D721Med (cell line): ENCODE measurements around the gene MICB.

Source experiments
- DNase-seq: peaks from one replicate; pipeline ENCODE4 v3.0.0; 2011; ENCODE audit warnings: low spot score; ENCODE audit not compliant: insufficient read length
- FAIRE-seq: peaks from 2 replicates; lab custom pipeline; 2011; peaks lifted over from hg19 to GRCh38; lab: Jason Lieb, UNC
- TF ChIP-seq, protein P1 (sequence below): IDR thresholded peaks from 2 replicates; pipeline ENCODE4 v1.5.1; 2012; ENCODE audit warnings: mild to moderate bottlenecking, control low read depth; ENCODE audit not compliant: insufficient read depth; ENCODE audit errors: missing control alignments

Gene MICB

DNA sequence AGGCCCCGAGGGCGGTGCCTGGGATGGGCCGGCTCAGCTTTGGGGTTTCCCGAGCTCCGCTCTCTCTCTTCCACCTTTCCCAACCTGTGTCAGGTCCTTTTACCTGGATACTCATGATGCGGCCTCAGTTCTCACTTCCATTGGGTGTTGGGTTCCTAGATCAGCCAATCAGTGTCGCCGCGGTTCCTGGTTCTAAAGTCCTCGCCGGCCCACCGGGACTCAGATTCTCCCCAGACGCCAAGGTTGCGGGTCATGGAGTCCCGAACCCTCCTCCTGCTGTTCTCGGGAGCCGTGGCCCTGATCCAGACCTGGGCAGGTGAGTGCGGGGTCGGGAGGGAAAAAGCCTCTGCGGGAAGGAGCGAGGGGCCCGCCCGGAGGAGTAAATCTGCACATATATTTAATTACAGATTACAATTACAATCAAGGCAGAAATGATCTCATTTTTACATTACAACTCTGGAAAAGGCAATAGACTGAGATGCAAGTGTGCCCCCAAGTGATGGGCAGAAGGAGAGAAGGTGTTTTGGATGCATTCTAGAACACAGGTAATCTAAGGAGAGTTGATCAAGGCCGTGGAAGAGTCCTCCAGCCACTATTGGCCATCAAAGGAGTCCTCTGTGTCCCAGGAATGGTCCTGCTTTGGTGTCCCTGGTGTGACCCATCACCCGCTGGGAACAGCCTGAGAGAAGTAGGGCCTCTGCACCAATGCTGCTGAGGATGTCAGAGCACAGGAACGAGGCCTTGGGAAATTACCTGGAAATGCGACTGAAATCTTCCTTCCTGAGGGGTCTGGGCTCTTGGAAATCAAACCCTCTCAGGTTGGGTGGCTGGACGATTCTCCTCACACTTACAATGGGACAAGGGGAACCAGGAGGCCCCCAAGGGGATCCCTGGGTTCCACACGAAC is 34.7 kb upstream of the MICB start:
- DNase-seq = no peak

DNA sequence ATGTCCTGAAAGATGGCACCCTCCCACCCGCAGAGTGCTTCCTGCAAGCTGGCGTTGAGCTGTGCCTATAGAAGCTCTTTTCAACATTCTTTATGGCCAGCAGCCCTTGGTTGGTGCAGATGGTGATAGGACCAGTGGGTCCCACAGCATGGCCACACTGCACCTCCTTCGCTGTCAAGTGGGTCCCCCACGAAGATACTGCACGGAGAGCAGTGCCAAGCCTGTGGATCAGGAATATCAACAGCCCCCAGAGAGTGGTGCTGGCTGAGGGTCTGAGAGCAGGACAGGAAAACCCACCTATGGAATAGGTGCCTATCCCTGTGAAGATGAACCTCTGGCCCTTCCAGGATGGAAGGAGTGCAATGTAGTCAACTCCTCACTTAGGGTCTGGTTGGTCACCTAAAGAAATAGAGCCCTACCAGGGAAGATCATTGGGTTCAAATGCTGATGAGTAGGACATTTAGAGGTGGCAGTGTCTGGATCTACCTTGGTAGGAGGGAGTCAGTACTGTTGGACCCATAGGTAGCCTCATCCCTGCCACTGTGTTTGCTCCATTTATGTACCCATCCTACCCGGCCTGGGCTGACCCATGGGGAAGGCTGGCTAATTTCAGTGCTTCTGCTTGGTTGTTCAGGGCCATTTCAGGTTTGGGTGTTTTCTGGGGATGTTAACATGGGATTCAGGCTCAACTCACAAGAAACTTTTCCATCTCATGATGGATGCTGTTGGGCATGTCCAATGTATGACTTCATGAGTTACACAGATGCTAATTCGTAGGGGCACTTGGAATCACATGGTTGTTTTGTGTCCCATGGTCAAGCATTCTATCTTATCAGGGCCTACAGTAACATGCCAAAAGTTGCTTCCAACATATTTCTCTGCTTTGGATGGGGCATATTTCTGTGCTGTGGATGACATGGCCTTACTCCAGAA is 33.4 kb upstream of the MICB start:
- TF ChIP-seq, protein P1, sequence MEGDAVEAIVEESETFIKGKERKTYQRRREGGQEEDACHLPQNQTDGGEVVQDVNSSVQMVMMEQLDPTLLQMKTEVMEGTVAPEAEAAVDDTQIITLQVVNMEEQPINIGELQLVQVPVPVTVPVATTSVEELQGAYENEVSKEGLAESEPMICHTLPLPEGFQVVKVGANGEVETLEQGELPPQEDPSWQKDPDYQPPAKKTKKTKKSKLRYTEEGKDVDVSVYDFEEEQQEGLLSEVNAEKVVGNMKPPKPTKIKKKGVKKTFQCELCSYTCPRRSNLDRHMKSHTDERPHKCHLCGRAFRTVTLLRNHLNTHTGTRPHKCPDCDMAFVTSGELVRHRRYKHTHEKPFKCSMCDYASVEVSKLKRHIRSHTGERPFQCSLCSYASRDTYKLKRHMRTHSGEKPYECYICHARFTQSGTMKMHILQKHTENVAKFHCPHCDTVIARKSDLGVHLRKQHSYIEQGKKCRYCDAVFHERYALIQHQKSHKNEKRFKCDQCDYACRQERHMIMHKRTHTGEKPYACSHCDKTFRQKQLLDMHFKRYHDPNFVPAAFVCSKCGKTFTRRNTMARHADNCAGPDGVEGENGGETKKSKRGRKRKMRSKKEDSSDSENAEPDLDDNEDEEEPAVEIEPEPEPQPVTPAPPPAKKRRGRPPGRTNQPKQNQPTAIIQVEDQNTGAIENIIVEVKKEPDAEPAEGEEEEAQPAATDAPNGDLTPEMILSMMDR = no peak
- DNase-seq (no peak), FAIRE-seq (no peak)

More for the DNA sequence above, 34.7 kb upstream of the MICB start:
- no peak for FAIRE-seq
- TF ChIP-seq, protein P1 = no peak

DNA sequence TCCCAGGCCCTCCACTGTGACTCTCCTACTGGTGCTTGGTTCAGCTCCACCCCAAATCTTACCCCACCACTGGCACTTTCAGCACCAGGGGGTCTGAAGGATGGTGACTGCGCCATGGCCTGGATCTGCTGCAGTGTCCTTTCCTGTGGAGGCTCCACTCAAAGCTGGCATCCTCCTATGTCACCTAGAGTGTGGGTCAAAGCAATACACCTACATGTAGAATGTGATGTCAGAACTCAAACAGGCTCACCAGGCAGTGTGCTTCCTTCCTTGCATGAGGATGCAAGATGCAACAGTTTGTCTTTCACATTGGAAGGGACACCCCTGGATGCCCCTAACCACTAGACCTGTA is 32.8 kb upstream of the MICB start:
- TF ChIP-seq, protein P1 = no peak
- DNase-seq (no peak), FAIRE-seq (no peak)

DNA sequence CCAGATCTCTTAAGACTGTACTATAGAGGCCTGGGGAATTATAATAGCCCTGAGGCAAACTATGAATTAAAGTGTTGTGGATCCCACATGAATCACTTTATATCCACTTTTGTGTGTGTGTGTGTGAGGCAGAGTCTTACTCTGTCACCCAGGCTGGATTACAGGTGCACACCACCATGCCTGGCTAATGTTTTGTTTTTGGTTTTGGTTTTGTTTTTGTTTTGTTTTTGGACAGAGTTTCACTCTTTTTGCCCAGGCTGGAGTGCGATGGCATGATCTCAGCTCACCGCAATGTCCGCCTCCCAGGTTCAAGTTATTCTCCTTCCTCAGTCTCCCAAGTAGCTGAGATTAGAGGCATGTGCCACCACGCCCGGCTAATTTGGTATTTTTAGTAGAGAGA is 32.2 kb upstream of the MICB start:
- FAIRE-seq (no peak), DNase-seq (no peak)
- TF ChIP-seq, protein P1 = no peak

DNA sequence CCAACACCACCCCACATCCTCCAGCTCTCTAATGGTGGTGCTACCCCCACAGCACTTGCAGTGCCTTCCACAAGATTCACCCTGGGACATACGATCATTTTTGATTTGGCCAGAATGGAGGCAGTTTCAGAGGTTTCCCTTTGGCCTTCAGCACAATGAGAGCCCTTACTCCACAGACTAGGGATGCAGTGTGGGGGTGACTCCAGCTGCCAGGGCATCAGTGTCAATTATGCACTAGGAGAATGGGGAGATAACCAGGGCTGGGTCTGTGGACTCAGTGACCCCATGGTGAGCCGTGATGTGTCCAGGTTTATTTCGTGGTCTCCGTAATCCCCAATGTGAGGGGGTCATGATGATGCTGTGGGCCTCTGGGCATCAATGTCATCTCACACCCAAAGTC is 31.5 kb upstream of the MICB start:
- TF ChIP-seq, protein P1 = no peak
- FAIRE-seq (no peak), DNase-seq (no peak)

DNA sequence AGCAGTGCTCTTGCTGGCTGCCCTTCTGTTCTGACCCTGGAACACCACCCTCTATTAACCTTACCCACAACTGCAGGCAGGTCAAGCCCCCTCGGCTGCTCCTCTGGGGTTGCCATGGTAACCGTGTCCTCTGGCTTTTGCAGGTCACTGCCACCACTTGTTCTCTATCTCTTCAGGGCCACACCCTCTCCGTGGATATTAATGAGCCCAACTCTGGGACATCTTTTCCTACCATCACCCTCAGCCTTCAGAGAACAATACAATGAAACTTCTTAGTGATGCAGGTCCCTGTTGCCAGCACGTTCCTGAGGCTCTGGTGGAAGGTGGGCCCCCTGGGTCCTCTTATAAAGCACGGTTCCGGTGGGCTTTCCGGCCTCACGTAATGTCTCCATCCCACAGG is 30.8 kb upstream of the MICB start:
- FAIRE-seq = no peak
- TF ChIP-seq, protein P1 = no peak
- DNase-seq = no peak
